ENCODE data around the gene ZNF276. TPM values are rescaled to one million over a fixed set of nuclear protein-coding genes. Genes with fewer than 3 reads are reported as not detected.

ZNF276 gene
- total RNA-seq, 1 experiment from 2014 or later: 30.1 TPM

DNA sequence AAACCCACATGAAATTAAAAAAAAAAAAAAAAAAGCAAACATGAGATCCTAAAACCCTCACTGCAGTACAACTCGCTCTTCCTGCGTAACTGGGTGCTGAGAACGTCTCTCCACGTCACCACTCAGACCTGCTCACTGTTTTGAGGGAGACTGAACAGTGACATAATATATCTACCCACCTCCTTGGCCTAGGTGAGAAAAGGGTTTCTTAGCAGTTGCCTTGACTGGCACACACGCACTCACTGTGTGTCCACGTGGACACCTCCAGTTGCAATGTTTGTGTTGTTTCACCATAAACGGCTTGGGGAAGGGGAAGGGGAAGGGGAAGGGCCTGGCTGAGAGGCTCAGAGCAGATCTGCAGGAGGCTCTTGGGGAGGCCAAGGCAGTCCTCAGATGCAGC is 63.1 kb downstream of the ZNF276 start:
- BruUV-seq (replicated peaks): no TSS peak
- ChIA-PET CTCF (no interaction called here), POLR2A (ENCODE audit: unreplicated experiment) (no interaction called here)
- Histone ChIP-seq H3K79me2 (ENCODE audit: low read length) (no peaks in the 10 kb centered on the region), H3K4me2 (ENCODE audit: low read length) (no peak overlapping the region), H2AFZ (ENCODE audit: low read length) (no peak overlapping the region), H3K9ac (ENCODE audit: low read length) (no peak overlapping the region), H3F3A (ENCODE audit: low read length, unreplicated experiment) (no peaks in the 10 kb centered on the region), H4K20me1 (ENCODE audit: low read length) (no peaks in the 10 kb centered on the region), H3K4me3 (ENCODE audit: low read length) (no peak overlapping the region), H3K27me3 (ENCODE audit: low read length) (no peaks in the 10 kb centered on the region), H3K4me1 (ENCODE audit: insufficient read depth, low read length) (no peaks in the 10 kb centered on the region), H3K27ac (ENCODE audit: low read length) (no peak overlapping the region), H3K9me2 (replicated peaks; ENCODE audit: low read length) (no peaks in the 10 kb centered on the region), H3K9me3 (ENCODE audit: low read length) (no peaks in the 10 kb centered on the region), H3K36me3 (ENCODE audit: low read depth, low read length) (peaks cover 8% of the 10 kb centered on the region; the same call in 1 of the 2 replicates)
- ATAC-seq: no peak
- DNase-seq: no peak
- TF ChIP-seq, protein P1, sequence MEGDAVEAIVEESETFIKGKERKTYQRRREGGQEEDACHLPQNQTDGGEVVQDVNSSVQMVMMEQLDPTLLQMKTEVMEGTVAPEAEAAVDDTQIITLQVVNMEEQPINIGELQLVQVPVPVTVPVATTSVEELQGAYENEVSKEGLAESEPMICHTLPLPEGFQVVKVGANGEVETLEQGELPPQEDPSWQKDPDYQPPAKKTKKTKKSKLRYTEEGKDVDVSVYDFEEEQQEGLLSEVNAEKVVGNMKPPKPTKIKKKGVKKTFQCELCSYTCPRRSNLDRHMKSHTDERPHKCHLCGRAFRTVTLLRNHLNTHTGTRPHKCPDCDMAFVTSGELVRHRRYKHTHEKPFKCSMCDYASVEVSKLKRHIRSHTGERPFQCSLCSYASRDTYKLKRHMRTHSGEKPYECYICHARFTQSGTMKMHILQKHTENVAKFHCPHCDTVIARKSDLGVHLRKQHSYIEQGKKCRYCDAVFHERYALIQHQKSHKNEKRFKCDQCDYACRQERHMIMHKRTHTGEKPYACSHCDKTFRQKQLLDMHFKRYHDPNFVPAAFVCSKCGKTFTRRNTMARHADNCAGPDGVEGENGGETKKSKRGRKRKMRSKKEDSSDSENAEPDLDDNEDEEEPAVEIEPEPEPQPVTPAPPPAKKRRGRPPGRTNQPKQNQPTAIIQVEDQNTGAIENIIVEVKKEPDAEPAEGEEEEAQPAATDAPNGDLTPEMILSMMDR (conservative IDR thresholded peaks at IDR 0.05; ENCODE audit: low read depth, low read length): no peak
- no peak for TF ChIP-seq EZH2phosphoT487 (IDR thresholded peaks at IDR 0.05; ENCODE audit: borderline replicate concordance, low read length)
- TF ChIP-seq EZH2 (IDR thresholded peaks at IDR 0.05; ENCODE audit: low read length, unreplicated experiment): no peak
- intact Hi-C loops (cut with micrococcal nuclease): no loop called here

- H3K79me2 ChIP-seq (ENCODE audit: low read length): no peaks in the 10 kb centered on the region
- no peak overlapping the region for H3K4me3 ChIP-seq (ENCODE audit: low read length)
- ChIA-PET CTCF (no interaction called here), POLR2A (ENCODE audit: unreplicated experiment) (interaction anchor here (0.7 kb wide), 1 partner anchor 88 kb away, joined by 24 read pairs; the partner anchor contains the start of gene TCF25)
- no peak overlapping the region for H3K9ac ChIP-seq (ENCODE audit: low read length)
- intact Hi-C loops (cut with micrococcal nuclease): no loop called here
- DNase-seq: no peak
- H3K27me3 ChIP-seq (ENCODE audit: low read length): no peaks in the 10 kb centered on the region
- TF ChIP-seq, protein P1 (conservative IDR thresholded peaks at IDR 0.05; ENCODE audit: low read depth, low read length): no peak
- TF ChIP-seq EZH2phosphoT487 (IDR thresholded peaks at IDR 0.05; ENCODE audit: borderline replicate concordance, low read length): no peak
- TF ChIP-seq EZH2 (IDR thresholded peaks at IDR 0.05; ENCODE audit: low read length, unreplicated experiment): no peak
- H2AFZ ChIP-seq (ENCODE audit: low read length): no peak overlapping the region
- H3K4me2 ChIP-seq (ENCODE audit: low read length): no peak overlapping the region
- H4K20me1 ChIP-seq (ENCODE audit: low read length): no peaks in the 10 kb centered on the region
- ATAC-seq: no peak
- H3K9me3 ChIP-seq (ENCODE audit: low read length): no peaks in the 10 kb centered on the region
- no peaks in the 10 kb centered on the region for H3K9me2 ChIP-seq (replicated peaks; ENCODE audit: low read length)
- H3K4me1 ChIP-seq (ENCODE audit: insufficient read depth, low read length): no peaks in the 10 kb centered on the region
- H3K36me3 ChIP-seq (ENCODE audit: low read depth, low read length): peaks cover 5% of the 10 kb centered on the region; the same call in 1 of the 2 replicates
- no peaks in the 10 kb centered on the region for H3F3A ChIP-seq (ENCODE audit: low read length, unreplicated experiment)
- no peak overlapping the region for H3K27ac ChIP-seq (ENCODE audit: low read length)
- no TSS peak for BruUV-seq (replicated peaks)
Measured at GRCh38 chr16:89785523-89786155, 64.3 kb downstream of the ZNF276 start.

All from PC-3 (cell line).